HCT116 (cell line): Measurements from ENCODE around the gene CACNA1E. TPM values are rescaled to one million over a fixed set of nuclear protein-coding genes. Genes with fewer than 3 reads are reported as not detected.

ENCODE experiments used
- ATAC-seq: fragments of 200-7000 bp; cut with Tn5 transposase; 2 replicates; pipeline ENCODE4 v1.9.1; 2020; ENCODE audit warnings: mild to moderate bottlenecking, moderate library complexity
- BruUV-seq: library from RNA; stranded (reverse); fragments of 400-500 nt; replicated peaks from 2 replicates; lab custom pipeline; 2021; lab: Mats Ljungman, UMichigan
- CTCF ChIA-PET: fragments of 300-600 bp; sonication (Branson Sonifier 250); formaldehyde crosslinking; loops from one replicate; lab custom pipeline; 2021; ENCODE audit warnings: antibody characterized with exemption; lab: Charles Lee
- POLR2A ChIA-PET: fragments of 300-600, 350-600 bp; sonication (Branson Sonifier 250); formaldehyde crosslinking; loops from one replicate; lab custom pipeline; 2021; ENCODE audit warnings: antibody characterized with exemption; lab: Charles Lee
- RAD21 ChIA-PET, 2 experiments: fragments of 300-600 bp; sonication (Branson Sonifier 250); formaldehyde crosslinking; loops; one replicate each; lab custom pipeline; 2023; ENCODE audit warnings: low total read pairs in 2 of 2; ENCODE audit not compliant: uncharacterized antibody in 2 of 2, unreplicated experiment in 2 of 2, low non-redundant PET in 1 of 2; lab: Charles Lee
- DNase-seq: peaks from one replicate; pipeline ENCODE4 v3.0.0-alpha.2; 2010; ENCODE audit warnings: low read depth, low spot score
- H2AFZ ChIP-seq: fragments of 200-600 bp; shearing (Covaris generic), sonication (generic); 2 replicates; pipeline ENCODE4 v1.6.1; 2017; ENCODE audit warnings: low read depth, mixed run types, mixed read lengths, antibody characterized with exemption, low read length; ENCODE audit not compliant: poor library complexity, severe bottlenecking
- H3K27ac ChIP-seq: 2 replicates; pipeline ENCODE4 v1.5.1; 2012; ENCODE audit warnings: low read depth, low read length
- H3K27me3 ChIP-seq: fragments of 200-600 bp; sonication (generic); 2 replicates; pipeline ENCODE4 v1.6.1; 2016; ENCODE audit warnings: mixed run types, low read length, mixed read lengths; ENCODE audit not compliant: insufficient read depth
- H3K36me3 ChIP-seq, 2 experiments: fragments of 200-500 bp in 1 of 2; fragments of 200-600 bp in 1 of 2; sonication (Bioruptor generic) in 1 of 2; sonication (generic) in 1 of 2; 2 replicates each; pipeline versions ENCODE4 v1.5.1 to v1.6.1; 2014 to 2016; ENCODE audit warnings: low read length in 2 of 2, inconsistent platforms in 1 of 2, mixed read lengths in 1 of 2, mixed run types in 1 of 2; ENCODE audit not compliant: insufficient read depth in 2 of 2, control insufficient read depth in 1 of 2
- H3K4me1 ChIP-seq, 2 experiments: fragments of 200-600 bp in 1 of 2; sonication (generic) in 1 of 2; 2 replicates each; pipeline versions ENCODE4 v1.5.1 to v1.6.1; 2012 to 2017; ENCODE audit warnings: low read length in 2 of 2, inconsistent platforms in 1 of 2, mild to moderate bottlenecking in 1 of 2, mixed read lengths in 1 of 2, mixed run types in 1 of 2, moderate library complexity in 1 of 2; ENCODE audit not compliant: insufficient read depth in 2 of 2, control insufficient read depth in 1 of 2
- H3K4me2 ChIP-seq: fragments of 200-600 bp; sonication (generic); 2 replicates; pipeline ENCODE4 v1.6.1; 2017; ENCODE audit warnings: mixed run types, low read length, mixed read lengths
- H3K4me3 ChIP-seq, 2 experiments: fragments of 200-600 bp in 1 of 2; sonication (generic) in 1 of 2; replicated peaks in 1 of 2; 2 replicates each; pipeline ENCODE4 v1.5.1; 2011 to 2016; ENCODE audit warnings: low read length in 2 of 2, control low read depth in 1 of 2, low read depth in 1 of 2, mild to moderate bottlenecking in 1 of 2, mixed read lengths in 1 of 2, mixed run types in 1 of 2
- H3K79me2 ChIP-seq: fragments of 200-600 bp; sonication (generic); 2 replicates; pipeline ENCODE4 v1.6.1; 2017; ENCODE audit warnings: mild to moderate bottlenecking, mixed run types, low read length, moderate library complexity, mixed read lengths; ENCODE audit not compliant: insufficient read depth
- H3K9ac ChIP-seq: fragments of 200-600 bp; sonication (generic); 2 replicates; pipeline ENCODE4 v1.6.1; 2016; ENCODE audit warnings: low read length, mixed read lengths
- H3K9me2 ChIP-seq: fragments of 200-600 bp; sonication (generic), shearing (Covaris generic); 2 replicates; pipeline ENCODE4 v1.6.1; 2017; ENCODE audit warnings: mixed run types, mild to moderate bottlenecking, moderate library complexity; ENCODE audit not compliant: insufficient read depth
- H3K9me3 ChIP-seq, 2 experiments: fragments of 200-500 bp in 1 of 2; fragments of 200-600 bp in 1 of 2; sonication (Bioruptor generic) in 1 of 2; sonication (generic) in 1 of 2; 2 replicates each; pipeline ENCODE4 v1.6.1; 2014 to 2017; ENCODE audit warnings: low read length in 2 of 2, mixed read lengths in 2 of 2, inconsistent platforms in 1 of 2, low read depth in 1 of 2, mild to moderate bottlenecking in 1 of 2, mixed run types in 1 of 2, moderate library complexity in 1 of 2; ENCODE audit not compliant: control insufficient read depth in 1 of 2, insufficient read depth in 1 of 2
- H4K20me1 ChIP-seq: fragments of 200-600 bp; sonication (generic), shearing (Covaris generic); 2 replicates; pipeline ENCODE4 v1.6.1; 2017; ENCODE audit warnings: mixed run types, mild to moderate bottlenecking, moderate library complexity; ENCODE audit not compliant: insufficient read depth
- CEBPB ChIP-seq: IDR thresholded peaks from 2 replicates; pipeline ENCODE4 v1.6.1; 2012; ENCODE audit warnings: low read depth
- POLR2AphosphoS5 ChIP-seq: IDR thresholded peaks from 2 replicates; pipeline ENCODE4 v1.6.1; 2011; ENCODE audit warnings: mild to moderate bottlenecking, low read depth, low read length, moderate library complexity
- SP1 ChIP-seq: IDR thresholded peaks from 2 replicates; pipeline ENCODE4 v1.6.1; 2012; ENCODE audit warnings: low read depth
- ZNF274 ChIP-seq: fragments of 200-500 bp; sonication (Bioruptor generic); IDR thresholded peaks from 2 replicates; pipeline ENCODE4 v1.6.1; 2014; ENCODE audit warnings: mild to moderate bottlenecking, low read depth, low read length, inconsistent platforms
- intact Hi-C: fragments of 100-400 bp; cut with micrococcal nuclease; formaldehyde crosslinking; loops from 2 replicates; pipeline ENCODE4 v1.10.0; 2022
- total RNA-seq: library from RNA; stranded (reverse); gene quantifications from one replicate; pipeline ENCODE4 v1.2.1, GENCODE V29; 2021; ENCODE audit not compliant: unreplicated experiment
- TF ChIP-seq, protein P1 (sequence below), 3 experiments: fragments of 200-600 bp in 1 of 3; sonication (generic) in 1 of 3; IDR thresholded peaks in 2 of 3; conservative IDR thresholded peaks in 1 of 3; 2 replicates each; pipeline ENCODE4 v1.5.1; 2012 to 2017; ENCODE audit warnings: low read depth in 2 of 3, low read length in 2 of 3, antibody characterized with exemption in 1 of 3, borderline replicate concordance in 1 of 3, control low read depth in 1 of 3, mild to moderate bottlenecking in 1 of 3, mixed read lengths in 1 of 3, mixed run types in 1 of 3, moderate library complexity in 1 of 3; ENCODE audit not compliant: insufficient read depth in 1 of 3
- TF ChIP-seq, protein P2 (sequence below): IDR thresholded peaks from 2 replicates; pipeline ENCODE4 v1.6.1; 2011; ENCODE audit warnings: mild to moderate bottlenecking, low read length, moderate library complexity; ENCODE audit not compliant: insufficient replicate concordance; ENCODE audit errors: extremely low read depth
- TF ChIP-seq, protein P3 (sequence below): IDR thresholded peaks from 2 replicates; pipeline ENCODE4 v1.6.1; 2012
- TF ChIP-seq, protein P4 (sequence below): IDR thresholded peaks from 2 replicates; pipeline ENCODE4 v1.6.1; 2012; ENCODE audit warnings: low read depth

Gene CACNA1E
- total RNA-seq, 1 experiment from 2014 or later, result 0.02 TPM

- H3K4me2 ChIP-seq, result no peak overlapping the region
- CTCF ChIA-PET, result no interaction called here
- H3K9me3 ChIP-seq, result no peaks in the 10 kb centered on the region
- POLR2A ChIA-PET, result no interaction called here
- no peak for ATAC-seq
- no peaks in the 10 kb centered on the region for H3K36me3 ChIP-seq
- H3K9me2 ChIP-seq, result no peaks in the 10 kb centered on the region
- H3K4me3 ChIP-seq, result no peak overlapping the region
- DNase-seq, result no peak
- no TSS peak for BruUV-seq
- TF ChIP-seq CEBPB (no peak), ZNF274 (no peak), POLR2AphosphoS5 (no peak), SP1 (no peak)
- TF ChIP-seq, protein P1, sequence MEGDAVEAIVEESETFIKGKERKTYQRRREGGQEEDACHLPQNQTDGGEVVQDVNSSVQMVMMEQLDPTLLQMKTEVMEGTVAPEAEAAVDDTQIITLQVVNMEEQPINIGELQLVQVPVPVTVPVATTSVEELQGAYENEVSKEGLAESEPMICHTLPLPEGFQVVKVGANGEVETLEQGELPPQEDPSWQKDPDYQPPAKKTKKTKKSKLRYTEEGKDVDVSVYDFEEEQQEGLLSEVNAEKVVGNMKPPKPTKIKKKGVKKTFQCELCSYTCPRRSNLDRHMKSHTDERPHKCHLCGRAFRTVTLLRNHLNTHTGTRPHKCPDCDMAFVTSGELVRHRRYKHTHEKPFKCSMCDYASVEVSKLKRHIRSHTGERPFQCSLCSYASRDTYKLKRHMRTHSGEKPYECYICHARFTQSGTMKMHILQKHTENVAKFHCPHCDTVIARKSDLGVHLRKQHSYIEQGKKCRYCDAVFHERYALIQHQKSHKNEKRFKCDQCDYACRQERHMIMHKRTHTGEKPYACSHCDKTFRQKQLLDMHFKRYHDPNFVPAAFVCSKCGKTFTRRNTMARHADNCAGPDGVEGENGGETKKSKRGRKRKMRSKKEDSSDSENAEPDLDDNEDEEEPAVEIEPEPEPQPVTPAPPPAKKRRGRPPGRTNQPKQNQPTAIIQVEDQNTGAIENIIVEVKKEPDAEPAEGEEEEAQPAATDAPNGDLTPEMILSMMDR (IDR thresholded peaks at IDR 0.05 in 2 of 3, conservative IDR thresholded peaks at IDR 0.05 in 1 of 3; ENCODE audit: borderline replicate concordance in 1 of 3, insufficient read depth in 1 of 3, low read depth in 2 of 3, low read length in 2 of 3), result no peak
- TF ChIP-seq, protein P2, sequence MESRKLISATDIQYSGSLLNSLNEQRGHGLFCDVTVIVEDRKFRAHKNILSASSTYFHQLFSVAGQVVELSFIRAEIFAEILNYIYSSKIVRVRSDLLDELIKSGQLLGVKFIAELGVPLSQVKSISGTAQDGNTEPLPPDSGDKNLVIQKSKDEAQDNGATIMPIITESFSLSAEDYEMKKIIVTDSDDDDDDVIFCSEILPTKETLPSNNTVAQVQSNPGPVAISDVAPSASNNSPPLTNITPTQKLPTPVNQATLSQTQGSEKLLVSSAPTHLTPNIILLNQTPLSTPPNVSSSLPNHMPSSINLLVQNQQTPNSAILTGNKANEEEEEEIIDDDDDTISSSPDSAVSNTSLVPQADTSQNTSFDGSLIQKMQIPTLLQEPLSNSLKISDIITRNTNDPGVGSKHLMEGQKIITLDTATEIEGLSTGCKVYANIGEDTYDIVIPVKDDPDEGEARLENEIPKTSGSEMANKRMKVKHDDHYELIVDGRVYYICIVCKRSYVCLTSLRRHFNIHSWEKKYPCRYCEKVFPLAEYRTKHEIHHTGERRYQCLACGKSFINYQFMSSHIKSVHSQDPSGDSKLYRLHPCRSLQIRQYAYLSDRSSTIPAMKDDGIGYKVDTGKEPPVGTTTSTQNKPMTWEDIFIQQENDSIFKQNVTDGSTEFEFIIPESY, result no peak
- TF ChIP-seq, protein P3, sequence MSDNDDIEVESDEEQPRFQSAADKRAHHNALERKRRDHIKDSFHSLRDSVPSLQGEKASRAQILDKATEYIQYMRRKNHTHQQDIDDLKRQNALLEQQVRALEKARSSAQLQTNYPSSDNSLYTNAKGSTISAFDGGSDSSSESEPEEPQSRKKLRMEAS, result no peak
- TF ChIP-seq, protein P4, sequence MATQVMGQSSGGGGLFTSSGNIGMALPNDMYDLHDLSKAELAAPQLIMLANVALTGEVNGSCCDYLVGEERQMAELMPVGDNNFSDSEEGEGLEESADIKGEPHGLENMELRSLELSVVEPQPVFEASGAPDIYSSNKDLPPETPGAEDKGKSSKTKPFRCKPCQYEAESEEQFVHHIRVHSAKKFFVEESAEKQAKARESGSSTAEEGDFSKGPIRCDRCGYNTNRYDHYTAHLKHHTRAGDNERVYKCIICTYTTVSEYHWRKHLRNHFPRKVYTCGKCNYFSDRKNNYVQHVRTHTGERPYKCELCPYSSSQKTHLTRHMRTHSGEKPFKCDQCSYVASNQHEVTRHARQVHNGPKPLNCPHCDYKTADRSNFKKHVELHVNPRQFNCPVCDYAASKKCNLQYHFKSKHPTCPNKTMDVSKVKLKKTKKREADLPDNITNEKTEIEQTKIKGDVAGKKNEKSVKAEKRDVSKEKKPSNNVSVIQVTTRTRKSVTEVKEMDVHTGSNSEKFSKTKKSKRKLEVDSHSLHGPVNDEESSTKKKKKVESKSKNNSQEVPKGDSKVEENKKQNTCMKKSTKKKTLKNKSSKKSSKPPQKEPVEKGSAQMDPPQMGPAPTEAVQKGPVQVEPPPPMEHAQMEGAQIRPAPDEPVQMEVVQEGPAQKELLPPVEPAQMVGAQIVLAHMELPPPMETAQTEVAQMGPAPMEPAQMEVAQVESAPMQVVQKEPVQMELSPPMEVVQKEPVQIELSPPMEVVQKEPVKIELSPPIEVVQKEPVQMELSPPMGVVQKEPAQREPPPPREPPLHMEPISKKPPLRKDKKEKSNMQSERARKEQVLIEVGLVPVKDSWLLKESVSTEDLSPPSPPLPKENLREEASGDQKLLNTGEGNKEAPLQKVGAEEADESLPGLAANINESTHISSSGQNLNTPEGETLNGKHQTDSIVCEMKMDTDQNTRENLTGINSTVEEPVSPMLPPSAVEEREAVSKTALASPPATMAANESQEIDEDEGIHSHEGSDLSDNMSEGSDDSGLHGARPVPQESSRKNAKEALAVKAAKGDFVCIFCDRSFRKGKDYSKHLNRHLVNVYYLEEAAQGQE, result no peak
- no peaks in the 10 kb centered on the region for H4K20me1 ChIP-seq
- no peak overlapping the region for H3K27ac ChIP-seq
- no peak overlapping the region for H3K9ac ChIP-seq
- no peaks in the 10 kb centered on the region for H3K4me1 ChIP-seq
- intact Hi-C loops, result no loop called here
- H2AFZ ChIP-seq, result no peak overlapping the region
- H3K79me2 ChIP-seq, result no peaks in the 10 kb centered on the region
- 0 out of 2 replicates have a peak, but pooled peaks cover 12% of the 10 kb centered on the region for H3K27me3 ChIP-seq
- RAD21 ChIA-PET, result no interaction called here
Measured at GRCh38 chr1:181661569-181661968, 178.3 kb downstream of the CACNA1E start.
